BJ (cell line): Measurements from ENCODE around the gene ZSWIM8. TPM values are rescaled to one million over a fixed set of nuclear protein-coding genes. Genes with fewer than 3 reads are reported as not detected.

ENCODE experiments used
- CTCF ChIA-PET: fragments of 350-600 bp; formaldehyde crosslinking; extraction: SDS; loops from one replicate; lab custom pipeline; 2021; ENCODE audit warnings: antibody characterized with exemption, inconsistent platforms; lab: Yijun Ruan, JAX
- POLR2A ChIA-PET: fragments of 300-600 bp; sonication (Branson Sonifier 250); formaldehyde crosslinking; extraction: SDS; loops from one replicate; lab custom pipeline; 2021; ENCODE audit warnings: antibody characterized with exemption; lab: Charles Lee
- DNase-seq: peaks from one replicate; pipeline ENCODE4 v3.0.0-alpha.2; 2011; ENCODE audit warnings: low read depth
- H3K27me3 ChIP-seq: 2 replicates; pipeline ENCODE4 v1.6.0; 2011; ENCODE audit warnings: low read length; ENCODE audit not compliant: control insufficient read depth, insufficient read depth
- H3K36me3 ChIP-seq: 2 replicates; pipeline ENCODE4 v1.5.1; 2011; ENCODE audit warnings: low read length; ENCODE audit not compliant: control insufficient read depth, insufficient read depth
- H3K4me3 ChIP-seq: 2 replicates; pipeline ENCODE4 v1.5.1; 2011; ENCODE audit warnings: low read depth, mild to moderate bottlenecking, control low read depth, low read length
- polyA plus RNA-seq: library from polyadenylated mRNA; depleted of rRNA; stranded (reverse); fragments of >200 nt; gene quantifications from 2 replicates; pipeline ENCODE4 v1.2.3, GENCODE V29; 2011
- TF ChIP-seq, protein P1 (sequence below): IDR thresholded peaks from 2 replicates; pipeline ENCODE4 v1.5.1; 2011; ENCODE audit warnings: low read depth, mild to moderate bottlenecking, control low read depth, inconsistent platforms, low read length, moderate library complexity; ENCODE audit not compliant: insufficient read depth

The ZSWIM8 gene
- polyA plus RNA-seq, 1 experiment = 82.0 TPM

DNA sequence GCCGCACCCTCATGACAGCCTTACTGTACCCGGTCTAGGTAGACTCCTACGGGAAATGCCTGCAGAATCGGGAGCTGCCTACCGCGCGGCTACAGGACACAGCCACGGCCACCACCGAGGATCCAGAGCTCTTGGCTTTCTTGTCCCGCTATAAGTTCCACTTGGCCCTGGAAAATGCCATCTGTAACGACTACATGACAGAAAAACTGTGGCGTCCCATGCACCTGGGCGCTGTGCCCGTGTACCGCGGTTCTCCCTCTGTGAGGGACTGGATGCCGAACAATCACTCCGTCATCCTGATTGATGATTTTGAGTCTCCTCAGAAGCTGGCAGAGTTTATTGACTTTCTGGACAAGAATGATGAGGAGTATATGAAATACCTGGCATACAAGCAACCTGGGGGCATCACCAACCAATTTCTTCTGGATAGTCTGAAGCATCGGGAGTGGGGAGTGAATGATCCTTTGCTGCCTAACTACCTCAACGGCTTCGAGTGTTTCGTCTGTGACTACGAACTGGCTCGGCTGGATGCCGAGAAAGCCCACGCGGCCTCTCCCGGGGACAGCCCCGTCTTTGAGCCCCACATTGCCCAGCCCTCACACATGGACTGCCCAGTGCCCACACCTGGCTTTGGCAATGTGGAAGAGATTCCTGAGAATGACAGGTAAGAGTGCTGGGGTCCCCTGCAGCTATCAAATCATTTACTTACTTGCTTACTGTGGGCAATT lies 12.1 kb upstream of the ZSWIM8 start:
- no peak for DNase-seq
- ChIA-PET CTCF (interaction anchor here (0.6 to 4.3 kb wide), 9 partner anchors 7 to 988 kb away, joined by 3 to 16 read pairs (median 4); no protein-coding TSS in a partner anchor), POLR2A (interaction anchor here (0.5 to 1.7 kb wide), 2 partner anchors 8 to 29 kb away, joined by 3 to 9 read pairs; partner anchors contain the start of genes CHCHD1 and SEC24C)
- Histone ChIP-seq H3K36me3 (peaks cover 17% of the 10 kb centered on the region), H3K27me3 (no peaks in the 10 kb centered on the region), H3K4me3 (peak overlapping the region; percentile 86)
- TF ChIP-seq, protein P1, sequence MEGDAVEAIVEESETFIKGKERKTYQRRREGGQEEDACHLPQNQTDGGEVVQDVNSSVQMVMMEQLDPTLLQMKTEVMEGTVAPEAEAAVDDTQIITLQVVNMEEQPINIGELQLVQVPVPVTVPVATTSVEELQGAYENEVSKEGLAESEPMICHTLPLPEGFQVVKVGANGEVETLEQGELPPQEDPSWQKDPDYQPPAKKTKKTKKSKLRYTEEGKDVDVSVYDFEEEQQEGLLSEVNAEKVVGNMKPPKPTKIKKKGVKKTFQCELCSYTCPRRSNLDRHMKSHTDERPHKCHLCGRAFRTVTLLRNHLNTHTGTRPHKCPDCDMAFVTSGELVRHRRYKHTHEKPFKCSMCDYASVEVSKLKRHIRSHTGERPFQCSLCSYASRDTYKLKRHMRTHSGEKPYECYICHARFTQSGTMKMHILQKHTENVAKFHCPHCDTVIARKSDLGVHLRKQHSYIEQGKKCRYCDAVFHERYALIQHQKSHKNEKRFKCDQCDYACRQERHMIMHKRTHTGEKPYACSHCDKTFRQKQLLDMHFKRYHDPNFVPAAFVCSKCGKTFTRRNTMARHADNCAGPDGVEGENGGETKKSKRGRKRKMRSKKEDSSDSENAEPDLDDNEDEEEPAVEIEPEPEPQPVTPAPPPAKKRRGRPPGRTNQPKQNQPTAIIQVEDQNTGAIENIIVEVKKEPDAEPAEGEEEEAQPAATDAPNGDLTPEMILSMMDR = no peak

DNA sequence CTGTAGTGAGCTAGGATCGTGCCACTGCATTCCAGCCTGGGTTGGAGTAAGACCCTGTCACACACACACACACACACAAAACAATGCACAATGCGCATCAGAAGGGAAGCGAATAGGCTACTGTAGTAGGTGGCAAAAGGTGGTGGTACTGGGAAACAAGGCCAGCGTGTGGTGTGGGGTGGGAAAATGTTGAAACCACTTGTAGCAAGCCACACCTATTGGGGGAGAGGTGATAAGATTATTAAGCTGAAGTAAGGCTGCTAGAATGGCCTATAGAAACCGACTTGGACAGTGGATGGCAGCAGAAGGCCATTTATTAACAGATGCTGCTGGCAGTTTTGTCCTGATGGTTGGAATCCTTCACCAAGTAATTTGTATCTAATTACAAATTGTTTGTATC lies 10.8 kb upstream of the ZSWIM8 start:
- Histone ChIP-seq H3K36me3 (peaks cover 9% of the 10 kb centered on the region), H3K27me3 (no peaks in the 10 kb centered on the region), H3K4me3 (peak overlapping the region; percentile 86)
- ChIA-PET CTCF (interaction anchor here (0.9 to 2.6 kb wide), 3 partner anchors 100 to 166 kb away, joined by 3 to 8 read pairs (median 5); partner anchors contain the start of gene CAMK2G), POLR2A (no interaction called here)
- TF ChIP-seq, protein P1 = no peak
- no peak for DNase-seq

DNA sequence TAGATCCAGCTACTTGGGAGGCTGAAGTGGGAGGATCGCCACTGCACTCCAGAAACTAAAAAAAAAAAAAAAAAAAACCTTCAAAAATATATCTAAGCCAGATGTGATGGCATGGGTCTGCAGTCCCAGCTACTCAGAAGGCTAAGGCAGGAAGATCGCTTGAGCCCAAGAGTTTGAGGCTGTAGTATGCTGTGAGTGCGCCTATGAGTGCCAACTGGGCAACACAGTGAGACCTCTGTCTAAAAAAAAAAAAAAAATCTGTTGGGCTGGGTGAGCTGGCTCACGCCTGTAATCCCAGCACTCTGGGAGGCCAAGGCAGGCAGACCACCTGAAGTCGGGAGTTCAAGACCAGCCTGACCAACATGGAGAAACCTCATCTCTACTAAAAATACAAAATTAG lies 6.4 kb upstream of the ZSWIM8 start:
- DNase-seq = no peak
- POLR2A ChIA-PET = interaction anchor here (0.7 kb wide), 2 partner anchors 24 to 59 kb away, joined by 7 to 25 read pairs; no protein-coding TSS in a partner anchor
- Histone ChIP-seq H3K4me3 (no peak overlapping the region), H3K27me3 (no peaks in the 10 kb centered on the region), H3K36me3 (peaks cover 7% of the 10 kb centered on the region)
- TF ChIP-seq, protein P1 = no peak
- CTCF ChIA-PET = interaction anchor here (1.5 kb wide), 1 partner anchor 101 kb away, joined by 6 read pairs; no protein-coding TSS in a partner anchor

DNA sequence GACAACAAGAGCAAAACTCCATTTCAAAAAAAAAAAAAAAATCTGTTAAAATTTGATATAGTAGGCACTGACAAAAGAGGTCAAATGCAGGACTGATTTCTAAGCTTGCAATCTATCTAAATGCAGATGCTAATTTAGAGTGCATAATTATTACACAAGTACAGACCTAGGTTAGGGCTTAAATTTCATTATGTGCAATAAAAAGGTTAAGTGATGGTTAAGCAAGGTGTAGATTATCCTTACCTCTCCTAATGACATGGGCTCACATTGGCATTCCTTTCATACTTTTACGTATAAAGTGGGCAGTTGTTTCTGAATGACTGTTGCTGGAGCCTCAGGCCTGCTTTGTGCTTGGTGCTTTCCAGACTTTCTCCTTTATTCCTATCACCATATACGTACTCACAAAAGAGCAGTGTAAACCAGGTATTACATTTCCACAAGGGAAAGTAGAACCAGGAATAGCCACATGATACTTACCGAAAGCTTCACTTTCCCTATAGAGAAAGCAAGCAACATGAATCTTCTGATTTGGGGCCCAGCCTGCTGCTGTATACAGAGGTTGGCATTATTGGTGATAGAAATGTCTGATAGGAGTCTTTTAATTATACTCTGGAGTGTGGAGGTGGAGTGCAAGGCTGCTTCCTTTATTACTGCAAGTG lies 5.7 kb upstream of the ZSWIM8 start:
- Histone ChIP-seq H3K27me3 (no peaks in the 10 kb centered on the region), H3K36me3 (peaks cover 7% of the 10 kb centered on the region), H3K4me3 (no peak overlapping the region)
- no peak for DNase-seq
- TF ChIP-seq, protein P1 = no peak
- ChIA-PET CTCF (interaction anchor here (1.5 kb wide), 1 partner anchor 100 kb away, joined by 6 read pairs; no protein-coding TSS in a partner anchor), POLR2A (interaction anchor here (0.7 kb wide), 2 partner anchors 25 to 58 kb away, joined by 7 to 25 read pairs; no protein-coding TSS in a partner anchor)

DNA sequence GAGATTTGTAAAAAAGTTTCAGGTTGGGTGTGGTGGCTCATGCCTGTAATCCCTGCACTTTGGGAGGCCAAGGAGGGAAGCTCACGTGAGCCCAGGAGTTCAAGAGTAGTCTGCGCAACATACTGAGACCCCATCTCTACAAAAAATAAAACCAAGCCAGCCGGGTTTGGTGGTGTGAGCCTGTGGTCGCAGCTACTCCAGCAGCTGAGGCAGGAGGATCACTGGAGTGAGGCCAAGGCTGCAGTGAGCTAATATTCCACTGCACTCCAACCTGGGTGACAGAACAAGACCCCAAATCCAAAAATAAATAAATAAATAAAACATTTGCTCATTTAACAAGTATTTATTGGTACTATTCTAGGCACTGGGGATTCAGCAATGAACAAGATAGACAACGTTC lies 5.1 kb upstream of the ZSWIM8 start:
- H3K36me3 ChIP-seq = peaks cover 7% of the 10 kb centered on the region
- no peak for DNase-seq
- CTCF ChIA-PET = interaction anchor here (0.7 kb wide), 1 partner anchor 7 kb away, joined by 3 read pairs; no protein-coding TSS in a partner anchor
- POLR2A ChIA-PET = interaction anchor here (2.4 kb wide), 1 partner anchor 8 kb away, joined by 9 read pairs; a partner anchor contains a TSS
- TF ChIP-seq, protein P1 = no peak
- no peak overlapping the region for H3K4me3 ChIP-seq
- H3K27me3 ChIP-seq = no peaks in the 10 kb centered on the region
